Uterine smooth muscle cell (primary cell): Measurements from ENCODE around the gene RIMBP3B. TPM values are rescaled to one million over a fixed set of nuclear protein-coding genes. Genes with fewer than 3 reads are reported as not detected.

Experiments used
- total RNA-seq: library from RNA; depleted of rRNA; stranded (reverse); fragments of >200 nt; gene quantifications from 2 replicates; pipeline ENCODE4 v1.2.3, GENCODE V29; 2014

Gene RIMBP3B
- total RNA-seq = 0.11 TPM in 1 of 2 replicates, not detected in the other

GRCh38 chr22:21383701-21384467 is at the start of gene RIMBP3B:
Gene RIMBP3B (plus strand): TSS chr22:21383751. CDS start chr22:21383859, 108 bp downstream.

GRCh38 chr22:21417227-21417746 is 33.7 kb downstream of the RIMBP3B start, which contains the start of gene HIC2:
Gene HIC2 (plus strand): TSS chr22:21417371. CDS start chr22:21442832, 25,461 bp downstream.

Other genes with a start within 250 kb of the RIMBP3B start
- gene HIC2, start 33.6 kb downstream of the RIMBP3B start, total RNA-seq = 2.4 and 2.7 TPM in 2 replicates
- gene TMEM191C, start 83.6 kb downstream of the RIMBP3B start, total RNA-seq = 0.66 and 1.5 TPM in 2 replicates
- gene RIMBP3C, start 167.7 kb downstream of the RIMBP3B start, total RNA-seq = 0.11 and 0.25 TPM in 2 replicates
- 23.6 and 36.6 TPM in 2 replicates for gene UBE2L3, start 184.0 kb downstream of the RIMBP3B start, total RNA-seq
- 15.3 and 22.0 TPM in 2 replicates for gene YDJC, start 246.3 kb downstream of the RIMBP3B start, total RNA-seq
- 0.22 and 0.25 TPM in 2 replicates for gene CCDC116, start 249.0 kb downstream of the RIMBP3B start, total RNA-seq